Right lobe of liver (tissue), 4 donors: Measurements from ENCODE around the gene ATG5.

Experiments used
- POLR2A ChIP-seq: fragments of 450-650 bp; IDR thresholded peaks from one replicate; pipeline ENCODE4 v1.6.1; 2017; ENCODE audit warnings: antibody characterized with exemption, mild to moderate bottlenecking
- TF ChIP-seq, protein P1 (sequence below), 4 donors: fragments of 200-600 bp in 3 of 4; fragments of 450-650 bp in 1 of 4; IDR thresholded peaks; one replicate each; pipeline versions ENCODE4 v1.5.1 to v1.8.0; 2016 to 2022; ENCODE audit warnings: antibody characterized with exemption in 4 of 4, mild to moderate bottlenecking in 2 of 4
- donor health status: DM: no; HTN: no; CAD: no.
- donor health status: DM: no; HTN: no; CAD: no.
- donor health status: DM: no; HTN: yes; CAD: no.

DNA sequence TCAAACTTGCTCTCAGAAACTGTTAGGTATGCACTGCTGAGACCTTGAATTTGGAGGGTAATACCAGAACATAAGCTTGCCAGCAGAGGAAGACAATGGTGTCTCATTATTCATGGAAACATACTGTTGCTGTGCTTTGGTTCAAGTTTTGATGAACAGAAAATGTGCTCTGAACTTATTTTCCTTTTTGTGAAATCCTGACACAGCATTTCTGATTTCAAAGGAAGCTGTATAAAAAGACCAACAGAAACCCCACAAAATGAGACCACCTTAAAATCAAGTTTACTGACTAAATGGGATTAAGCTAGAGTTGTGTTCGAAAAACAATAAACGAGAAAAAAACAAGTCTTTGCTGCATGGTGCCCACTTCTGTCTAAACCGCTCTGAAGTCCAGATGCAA is 169.1 kb downstream of the ATG5 start:
- TF ChIP-seq, protein P1, sequence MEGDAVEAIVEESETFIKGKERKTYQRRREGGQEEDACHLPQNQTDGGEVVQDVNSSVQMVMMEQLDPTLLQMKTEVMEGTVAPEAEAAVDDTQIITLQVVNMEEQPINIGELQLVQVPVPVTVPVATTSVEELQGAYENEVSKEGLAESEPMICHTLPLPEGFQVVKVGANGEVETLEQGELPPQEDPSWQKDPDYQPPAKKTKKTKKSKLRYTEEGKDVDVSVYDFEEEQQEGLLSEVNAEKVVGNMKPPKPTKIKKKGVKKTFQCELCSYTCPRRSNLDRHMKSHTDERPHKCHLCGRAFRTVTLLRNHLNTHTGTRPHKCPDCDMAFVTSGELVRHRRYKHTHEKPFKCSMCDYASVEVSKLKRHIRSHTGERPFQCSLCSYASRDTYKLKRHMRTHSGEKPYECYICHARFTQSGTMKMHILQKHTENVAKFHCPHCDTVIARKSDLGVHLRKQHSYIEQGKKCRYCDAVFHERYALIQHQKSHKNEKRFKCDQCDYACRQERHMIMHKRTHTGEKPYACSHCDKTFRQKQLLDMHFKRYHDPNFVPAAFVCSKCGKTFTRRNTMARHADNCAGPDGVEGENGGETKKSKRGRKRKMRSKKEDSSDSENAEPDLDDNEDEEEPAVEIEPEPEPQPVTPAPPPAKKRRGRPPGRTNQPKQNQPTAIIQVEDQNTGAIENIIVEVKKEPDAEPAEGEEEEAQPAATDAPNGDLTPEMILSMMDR (IDR thresholded peaks at IDR 0.05): no peak
- no peak for TF ChIP-seq POLR2A
